ENCODE results near the gene SLC12A8. TPM values are rescaled to one million over a fixed set of nuclear protein-coding genes. Genes with fewer than 3 reads are reported as not detected.

Gene SLC12A8
- total and polyA plus RNA-seq, 2 donors (not counting 1 experiment from before 2014, with no cell fraction given) = 15.1 to 19.5 TPM

GRCh38 chr3:125112981-125113380 is 99.6 kb downstream of the SLC12A8 start:
- no peak overlapping the region for H2AFZ ChIP-seq (ENCODE audit: low read length)
- H3K36me3 ChIP-seq (ENCODE audit: control insufficient read depth, insufficient read depth, low read length) = no peaks in the 10 kb centered on the region
- H3K27ac ChIP-seq (ENCODE audit: insufficient read depth, low read length) = no peak overlapping the region
- H3K79me2 ChIP-seq (ENCODE audit: control insufficient read depth, insufficient read depth, low read length) = no peaks in the 10 kb centered on the region
- H3K4me2 ChIP-seq (ENCODE audit: extremely low read depth, insufficient read depth, low read length) = no peak overlapping the region
- no peaks in the 10 kb centered on the region for H3K9me3 ChIP-seq (ENCODE audit: control insufficient read depth, insufficient read depth, low read depth, low read length)
- peaks cover 42% of the 10 kb centered on the region for H3K4me1 ChIP-seq (ENCODE audit: control insufficient read depth, extremely low read depth, insufficient read depth, low read length)
- no peak for TF ChIP-seq CTCF (conservative IDR thresholded peaks at IDR 0.05 in 1 of 2, IDR thresholded peaks at IDR 0.05 in 1 of 2; ENCODE audit: low read depth in 1 of 2, low read length in 2 of 2)
- TF ChIP-seq EZH2 (IDR thresholded peaks at IDR 0.05; ENCODE audit: low read length, missing control alignments) = no peak
- DNase-seq (ENCODE audit: low read depth in 2 of 2) = no peak
- no peak overlapping the region for H3K9ac ChIP-seq (ENCODE audit: insufficient read depth, low read length)
- no peaks in the 10 kb centered on the region for H3K27me3 ChIP-seq (ENCODE audit: control insufficient read depth, insufficient read depth, low read length)
- no peaks in the 10 kb centered on the region for H4K20me1 ChIP-seq (ENCODE audit: control insufficient read depth, extremely low read depth, insufficient read depth, low read length)
- H3K4me3 ChIP-seq (replicated peaks in 1 of 4; ENCODE audit: control extremely low read depth in 1 of 4, insufficient read depth in 1 of 4, low read depth in 3 of 4, low read length in 4 of 4) = no peak overlapping the region

- no peak for TF ChIP-seq CTCF (conservative IDR thresholded peaks at IDR 0.05 in 1 of 2, IDR thresholded peaks at IDR 0.05 in 1 of 2; ENCODE audit: low read depth in 1 of 2, low read length in 2 of 2)
- TF ChIP-seq EZH2 (IDR thresholded peaks at IDR 0.05; ENCODE audit: low read length, missing control alignments) = no peak
- H3K9me3 ChIP-seq (ENCODE audit: control insufficient read depth, insufficient read depth, low read depth, low read length) = no peaks in the 10 kb centered on the region
- no peaks in the 10 kb centered on the region for H4K20me1 ChIP-seq (ENCODE audit: control insufficient read depth, extremely low read depth, insufficient read depth, low read length)
- no peak overlapping the region for H2AFZ ChIP-seq (ENCODE audit: low read length)
- no peak overlapping the region for H3K9ac ChIP-seq (ENCODE audit: insufficient read depth, low read length)
- peak overlapping the region; percentile 67 for H3K27ac ChIP-seq (ENCODE audit: insufficient read depth, low read length)
- peaks cover 38% of the 10 kb centered on the region for H3K4me1 ChIP-seq (ENCODE audit: control insufficient read depth, extremely low read depth, insufficient read depth, low read length)
- no peak for DNase-seq (ENCODE audit: low read depth in 2 of 2)
- H3K4me2 ChIP-seq (ENCODE audit: extremely low read depth, insufficient read depth, low read length) = peak overlapping the region; percentile 67
- no peaks in the 10 kb centered on the region for H3K79me2 ChIP-seq (ENCODE audit: control insufficient read depth, insufficient read depth, low read length)
- no peaks in the 10 kb centered on the region for H3K27me3 ChIP-seq (ENCODE audit: control insufficient read depth, insufficient read depth, low read length)
- no peaks in the 10 kb centered on the region for H3K36me3 ChIP-seq (ENCODE audit: control insufficient read depth, insufficient read depth, low read length)
- no peak overlapping the region for H3K4me3 ChIP-seq (replicated peaks in 1 of 4; ENCODE audit: control extremely low read depth in 1 of 4, insufficient read depth in 1 of 4, low read depth in 3 of 4, low read length in 4 of 4)
Observed at GRCh38 chr3:125110876-125111480, 101.6 kb downstream of the SLC12A8 start.

DNA sequence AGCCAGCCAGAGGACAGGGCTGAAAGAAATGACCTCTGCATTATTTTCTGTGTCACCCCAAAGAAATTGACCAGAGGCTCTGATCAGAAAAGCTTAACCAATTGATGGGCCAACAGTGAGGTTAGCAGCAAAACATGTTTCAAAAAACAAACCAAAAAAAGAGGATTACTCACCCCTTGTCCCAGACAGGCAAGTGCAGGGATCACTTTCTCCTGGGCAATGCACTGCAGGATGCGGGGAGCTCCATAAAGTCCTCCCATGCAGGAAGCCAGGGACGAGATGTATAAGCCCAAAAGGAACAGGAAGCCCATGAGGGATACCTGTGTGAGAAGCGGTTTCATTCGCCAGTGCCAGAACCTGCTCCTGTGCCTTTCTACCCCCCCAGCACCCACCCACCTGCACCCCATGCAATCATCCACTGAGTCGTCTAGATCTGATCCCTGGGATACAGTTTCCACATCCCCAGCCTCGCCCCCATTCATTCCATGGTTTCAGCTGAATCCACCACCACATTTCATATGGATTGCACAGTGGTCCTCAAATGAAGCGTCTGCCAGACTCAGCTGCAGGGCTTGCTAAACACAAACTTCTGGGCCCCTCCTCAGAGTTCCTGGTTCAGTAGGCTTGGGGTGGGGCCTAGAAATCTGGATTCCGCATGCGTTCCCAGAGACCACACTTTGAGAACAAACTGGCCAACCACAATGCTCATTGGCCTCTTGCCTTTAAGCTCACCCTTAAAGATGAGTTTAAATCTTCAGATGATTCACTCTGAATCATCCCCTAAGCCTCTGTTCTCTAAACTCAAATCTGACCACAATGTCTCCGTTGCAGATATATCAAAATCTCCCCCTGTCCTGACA is 102.3 kb downstream of the SLC12A8 start:
- Histone ChIP-seq H3K79me2 (ENCODE audit: control insufficient read depth, insufficient read depth, low read length) (no peaks in the 10 kb centered on the region), H3K27ac (ENCODE audit: insufficient read depth, low read length) (peak overlapping the region; percentile 66), H4K20me1 (ENCODE audit: control insufficient read depth, extremely low read depth, insufficient read depth, low read length) (no peaks in the 10 kb centered on the region), H3K9ac (ENCODE audit: insufficient read depth, low read length) (no peak overlapping the region), H3K4me3 (replicated peaks in 1 of 4; ENCODE audit: control extremely low read depth in 1 of 4, insufficient read depth in 1 of 4, low read depth in 3 of 4, low read length in 4 of 4) (peak overlapping the region in 2 of 4 experiments; percentile 22 to 35), H3K4me1 (ENCODE audit: control insufficient read depth, extremely low read depth, insufficient read depth, low read length) (peaks cover 35% of the 10 kb centered on the region), H3K4me2 (ENCODE audit: extremely low read depth, insufficient read depth, low read length) (peak overlapping the region; percentile 67), H2AFZ (ENCODE audit: low read length) (no peak overlapping the region), H3K36me3 (ENCODE audit: control insufficient read depth, insufficient read depth, low read length) (no peaks in the 10 kb centered on the region), H3K27me3 (ENCODE audit: control insufficient read depth, insufficient read depth, low read length) (no peaks in the 10 kb centered on the region), H3K9me3 (ENCODE audit: control insufficient read depth, insufficient read depth, low read depth, low read length) (no peaks in the 10 kb centered on the region)
- TF ChIP-seq CTCF (conservative IDR thresholded peaks at IDR 0.05 in 1 of 2, IDR thresholded peaks at IDR 0.05 in 1 of 2; ENCODE audit: low read depth in 1 of 2, low read length in 2 of 2) (no peak), EZH2 (IDR thresholded peaks at IDR 0.05; ENCODE audit: low read length, missing control alignments) (no peak)
- peak; percentile 98 to 99 for DNase-seq (ENCODE audit: low read depth in 2 of 2)
